Tongue (tissue), 2 donors: ENCODE data around the gene GALNT14. TPM values are rescaled to one million over a fixed set of nuclear protein-coding genes. Genes with fewer than 3 reads are reported as not detected.
A peak's percentile ranks its signal among the peaks of the same experiment; 100 is the strongest.

ENCODE experiments used
- DNase-seq: peaks from one replicate; pipeline ENCODE4 v3.0.0-alpha.2; 2015
- total RNA-seq: library from RNA; depleted of rRNA; stranded (reverse); fragments of >200 nt; gene quantifications from one replicate; pipeline ENCODE4 v1.2.3, GENCODE V29; 2014

GALNT14 gene
- total RNA-seq, 1 donor from 2014 or later = 5.6 TPM

DNA sequence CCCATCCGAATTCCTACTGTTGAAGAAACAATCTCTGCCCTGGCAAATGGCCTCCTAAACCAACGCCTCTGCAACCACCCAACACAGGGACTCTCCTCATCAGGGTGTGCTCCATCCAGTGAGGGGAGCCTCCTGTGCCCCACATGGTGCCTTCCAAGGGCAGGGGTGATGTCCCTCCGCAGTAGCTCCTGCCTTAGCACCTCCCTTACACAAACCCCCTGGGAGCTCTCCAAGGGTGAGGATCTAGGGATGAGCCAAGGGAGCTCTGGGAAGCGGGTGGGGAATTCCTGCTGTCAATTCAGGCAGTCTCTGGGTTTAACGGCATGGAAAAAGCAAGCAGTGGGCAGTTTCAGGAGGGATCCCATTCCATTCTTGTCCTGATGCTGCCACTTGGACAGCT lies 3.8 kb downstream of the GALNT14 start:
- DNase-seq = no peak

- DNase-seq = no peak
Observed at GRCh38 chr2:31132786-31133185, 5.5 kb downstream of the GALNT14 start.

DNA sequence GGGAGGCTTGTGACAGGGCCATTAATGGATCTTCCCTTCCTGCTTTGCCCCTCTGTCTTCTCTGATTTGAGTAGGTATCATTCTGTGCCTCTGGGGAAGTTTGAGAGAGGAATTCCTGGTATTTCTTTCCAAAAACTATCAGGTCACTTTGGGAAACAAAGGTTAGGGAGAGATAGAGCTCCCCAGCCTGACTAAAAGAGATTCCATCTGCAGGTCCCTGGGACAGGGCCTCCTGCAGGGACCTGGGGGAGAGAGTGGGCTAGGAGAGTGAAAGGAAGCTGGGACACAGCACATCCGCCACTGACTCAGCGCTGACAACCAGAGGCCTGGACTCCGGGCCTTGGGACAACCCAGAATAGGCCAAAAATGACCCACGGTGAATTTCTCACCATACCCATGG lies 6.4 kb downstream of the GALNT14 start:
- no peak for DNase-seq

DNA sequence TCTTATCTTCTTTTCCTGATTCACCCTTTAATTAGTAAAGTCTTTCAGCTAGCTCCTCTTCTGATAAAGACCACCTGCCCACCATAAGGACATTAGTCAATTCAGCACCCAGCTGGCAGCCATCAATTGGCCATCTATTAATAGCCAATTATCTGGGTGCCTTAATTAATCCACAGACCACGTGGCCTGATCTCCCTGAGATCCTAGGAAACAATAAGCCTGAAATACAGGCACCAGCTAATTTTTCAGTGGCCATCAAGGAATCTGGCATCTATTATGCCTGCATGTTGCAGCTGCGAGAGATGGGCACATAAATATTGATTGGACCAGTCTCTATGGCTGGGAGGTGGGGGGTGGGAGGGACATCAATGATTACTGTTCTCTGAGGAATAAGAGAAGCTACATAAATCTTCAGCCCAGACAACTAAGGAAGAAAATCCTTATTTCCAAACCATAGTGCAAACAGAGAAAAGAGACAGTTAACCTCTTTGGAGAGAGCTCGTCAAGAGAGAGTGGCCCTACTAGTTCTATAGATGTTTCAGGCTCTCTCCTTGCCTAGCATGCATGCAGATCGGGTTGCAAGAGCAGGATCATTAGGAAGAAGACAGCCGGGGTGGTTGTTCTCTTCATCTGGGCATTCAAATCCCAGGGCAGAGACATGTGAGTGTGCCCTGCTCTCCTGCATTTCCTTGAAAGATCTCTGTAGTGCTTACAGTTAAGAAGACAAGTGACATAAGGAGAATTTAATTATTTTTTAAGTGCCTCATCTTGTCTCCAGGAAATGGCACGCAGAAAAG lies 8.7 kb downstream of the GALNT14 start:
- peak; percentile 16 for DNase-seq

DNA sequence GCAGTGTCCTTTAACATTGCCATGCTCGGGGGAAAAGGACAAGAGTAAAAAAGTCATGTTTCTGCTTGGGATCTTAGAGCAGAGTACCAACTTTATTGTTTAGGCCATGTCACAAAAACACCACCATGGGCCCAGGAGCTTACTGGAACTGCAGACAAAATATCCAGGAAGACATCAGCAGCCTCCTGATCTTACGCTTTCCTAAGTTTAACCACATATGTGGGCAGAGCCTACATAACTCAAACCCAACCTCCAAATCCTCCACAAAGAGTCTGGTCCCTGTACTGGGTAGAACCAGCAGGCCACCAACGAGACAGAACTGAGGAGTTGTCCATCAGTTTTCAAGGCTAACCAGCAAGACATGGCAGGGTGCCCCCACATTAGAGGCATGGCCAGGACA lies 10.3 kb downstream of the GALNT14 start:
- DNase-seq = no peak

DNA sequence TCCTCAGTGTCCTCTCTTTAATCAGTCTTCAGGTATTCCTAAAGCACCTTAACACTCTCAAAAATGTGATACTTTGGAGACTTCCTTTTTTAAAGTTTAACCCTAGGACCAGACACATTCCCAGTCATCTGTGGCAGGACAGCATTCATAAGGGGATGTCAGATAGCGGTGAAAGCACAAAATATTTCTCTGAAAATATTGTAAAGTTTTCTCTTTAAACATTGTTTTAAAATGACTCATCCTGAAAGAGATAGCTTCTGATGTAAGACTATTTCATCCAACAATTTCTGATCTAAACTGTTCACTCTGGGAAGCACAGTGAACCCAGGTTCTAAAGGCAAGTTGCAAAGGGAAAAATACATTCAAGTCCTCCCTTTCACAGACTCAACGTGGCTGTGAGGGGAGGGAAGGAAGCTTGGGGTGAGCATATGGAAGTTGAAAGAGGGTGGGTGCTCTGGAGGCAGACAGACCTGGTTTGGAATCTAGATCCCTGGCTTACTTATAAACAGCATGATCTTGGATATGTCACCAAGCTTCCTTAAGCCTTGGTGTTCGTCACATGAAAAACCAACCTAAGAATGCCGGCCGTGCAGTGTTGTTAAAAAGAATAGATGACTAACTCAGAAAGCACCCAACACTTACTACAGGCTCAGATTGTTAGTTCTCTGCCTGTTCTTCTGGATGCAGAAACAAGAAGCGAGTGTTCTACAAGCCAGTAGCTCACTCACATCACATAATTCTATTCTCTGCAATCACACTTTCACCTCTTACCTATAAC lies 12.1 kb downstream of the GALNT14 start:
- no peak for DNase-seq

DNA sequence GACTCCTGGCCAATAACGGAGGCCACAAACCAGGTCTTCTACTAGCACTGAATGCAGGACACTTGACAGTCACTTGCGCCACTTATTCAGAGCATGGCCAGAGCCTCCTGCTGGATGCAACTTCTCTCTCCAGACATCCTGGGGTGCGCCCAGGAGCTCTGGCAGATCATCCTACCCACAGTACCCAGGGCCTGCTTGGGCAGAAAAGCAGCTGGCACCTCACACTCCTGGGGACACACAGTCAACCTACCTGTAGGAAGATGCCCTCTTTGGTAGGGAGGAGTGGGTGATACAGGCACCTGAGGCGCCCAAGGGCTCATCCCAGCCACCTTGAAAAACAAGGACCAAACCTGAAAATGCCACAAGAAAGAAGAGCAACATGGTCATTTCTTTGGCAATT lies 13.3 kb downstream of the GALNT14 start:
- DNase-seq = no peak

GRCh38 chr2:31122133-31122532 lies 16.1 kb downstream of the GALNT14 start:
- DNase-seq = no peak

- no peak for DNase-seq
Observed at GRCh38 chr2:31113765-31114164, 24.5 kb downstream of the GALNT14 start.

DNA sequence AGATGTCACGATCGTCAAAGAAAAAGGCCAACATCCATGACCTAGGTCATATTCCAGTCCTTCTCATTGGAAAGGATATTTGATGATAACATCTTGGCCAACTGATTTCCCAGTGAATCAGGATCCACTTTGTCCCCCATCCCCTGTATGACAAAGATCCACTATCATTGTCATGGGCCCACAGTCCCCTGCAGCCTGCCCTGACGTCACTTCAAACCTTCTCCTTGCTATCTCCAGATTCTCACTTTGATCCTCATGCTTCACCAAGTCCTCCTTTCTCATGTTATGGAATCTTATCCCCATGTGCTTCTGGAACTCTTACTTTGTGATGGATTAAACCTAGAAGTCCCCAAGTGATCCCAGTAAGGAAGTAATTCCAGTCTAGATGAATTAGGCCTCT lies 25.7 kb downstream of the GALNT14 start:
- DNase-seq = no peak

DNA sequence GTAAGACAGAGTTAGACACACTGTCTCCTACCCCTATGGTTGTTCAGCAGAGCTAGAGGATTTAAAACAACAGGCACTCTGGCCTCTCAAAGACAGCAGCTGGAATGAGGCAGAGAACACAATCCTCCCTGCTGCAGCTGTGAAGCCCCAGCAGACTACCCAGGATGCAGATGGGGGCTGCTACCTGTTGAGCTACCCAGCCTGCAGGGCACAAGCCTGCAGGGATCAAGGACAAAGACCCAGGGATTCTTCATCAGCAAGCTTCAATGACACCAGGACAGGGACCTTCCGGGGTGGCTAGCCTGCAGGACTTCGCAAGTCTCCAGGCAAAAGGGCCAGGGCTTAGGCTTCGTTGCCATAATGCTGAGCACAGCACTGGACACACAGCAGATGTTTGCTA lies 27.2 kb downstream of the GALNT14 start:
- peak; percentile 11 for DNase-seq

DNA sequence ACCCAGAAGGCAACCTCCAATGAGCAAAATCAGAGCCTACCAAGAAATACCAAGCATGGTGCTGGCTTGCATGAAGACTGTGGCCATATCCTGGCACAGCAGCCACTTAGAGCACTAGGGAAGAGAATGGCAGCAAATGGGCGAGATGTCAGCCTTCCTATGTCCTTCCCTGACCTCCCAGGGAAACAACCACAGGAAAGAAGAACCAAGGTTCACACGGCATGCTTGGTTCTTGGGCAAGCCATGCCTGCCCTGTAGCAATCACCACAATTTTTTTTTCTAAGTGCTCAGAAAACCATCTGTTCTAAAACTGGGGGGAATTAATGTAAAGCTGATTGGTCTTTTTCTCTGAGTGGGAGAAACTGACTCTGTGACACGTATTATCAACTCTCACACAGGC lies 27.8 kb downstream of the GALNT14 start:
- no peak for DNase-seq

DNA sequence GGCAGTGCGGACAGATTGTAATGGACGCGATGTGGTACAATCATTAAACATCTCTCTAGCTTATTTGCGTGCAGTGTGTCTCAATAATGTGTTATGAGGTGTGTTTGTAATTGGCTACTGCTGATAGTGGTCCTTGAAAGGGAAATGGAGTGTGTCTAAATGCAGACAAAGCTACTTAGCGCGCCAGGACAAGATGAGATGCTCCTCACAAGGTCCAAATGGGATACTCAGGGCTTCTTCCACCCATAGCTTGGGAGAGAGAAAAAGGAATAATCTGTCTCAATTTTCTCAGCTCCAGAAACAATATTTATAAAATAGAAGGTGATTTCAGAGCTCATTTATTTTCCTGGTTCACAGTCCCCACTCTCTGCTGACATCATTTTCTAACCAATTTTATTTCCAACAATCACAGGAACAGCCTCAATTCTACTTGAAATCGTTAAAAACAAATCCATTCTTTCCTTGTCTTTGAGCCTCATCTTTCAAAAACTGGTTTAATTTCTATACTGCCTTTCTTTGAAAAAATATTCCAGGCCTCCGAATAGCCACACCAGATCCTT lies 28.5 kb downstream of the GALNT14 start:
- DNase-seq = no peak

- peak; percentile 59 for DNase-seq
Observed at GRCh38 chr2:31108561-31109286, 29.5 kb downstream of the GALNT14 start.

DNA sequence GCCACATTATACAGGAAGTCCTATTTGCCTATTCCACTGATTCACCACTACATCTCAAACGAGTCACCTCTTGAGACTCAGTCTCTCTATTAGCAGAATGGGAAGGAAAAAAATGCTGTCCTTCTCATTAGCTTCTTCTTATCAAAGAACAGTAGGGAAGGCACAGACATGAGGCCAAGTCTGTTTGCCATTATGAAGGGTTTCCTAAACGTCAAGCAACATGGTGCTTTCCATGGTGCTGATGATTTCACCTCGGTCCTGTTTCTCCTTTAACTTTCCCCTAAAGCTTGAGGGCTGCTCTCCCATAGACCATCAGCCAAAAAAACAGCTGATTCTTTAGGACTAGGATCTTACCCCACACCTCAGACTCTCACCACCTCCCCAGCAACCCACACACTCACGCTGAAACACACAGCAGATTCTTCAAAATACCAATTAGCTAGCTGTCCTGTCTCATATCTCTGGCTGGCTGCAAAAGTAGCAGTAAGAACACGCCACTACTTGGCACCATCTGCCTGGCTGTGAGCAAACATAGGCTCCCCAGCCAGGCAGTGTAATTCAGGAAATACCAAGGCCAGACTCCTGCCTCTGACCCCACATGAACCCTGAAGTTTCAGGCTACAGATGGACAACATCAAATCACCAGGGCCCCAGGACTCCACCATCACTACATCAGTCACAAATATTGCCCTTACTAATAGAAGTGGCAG lies 30.5 kb downstream of the GALNT14 start:
- peak; percentile 30 for DNase-seq

- DNase-seq = no peak
Observed at GRCh38 chr2:31101701-31102100, 36.5 kb downstream of the GALNT14 start.

DNA sequence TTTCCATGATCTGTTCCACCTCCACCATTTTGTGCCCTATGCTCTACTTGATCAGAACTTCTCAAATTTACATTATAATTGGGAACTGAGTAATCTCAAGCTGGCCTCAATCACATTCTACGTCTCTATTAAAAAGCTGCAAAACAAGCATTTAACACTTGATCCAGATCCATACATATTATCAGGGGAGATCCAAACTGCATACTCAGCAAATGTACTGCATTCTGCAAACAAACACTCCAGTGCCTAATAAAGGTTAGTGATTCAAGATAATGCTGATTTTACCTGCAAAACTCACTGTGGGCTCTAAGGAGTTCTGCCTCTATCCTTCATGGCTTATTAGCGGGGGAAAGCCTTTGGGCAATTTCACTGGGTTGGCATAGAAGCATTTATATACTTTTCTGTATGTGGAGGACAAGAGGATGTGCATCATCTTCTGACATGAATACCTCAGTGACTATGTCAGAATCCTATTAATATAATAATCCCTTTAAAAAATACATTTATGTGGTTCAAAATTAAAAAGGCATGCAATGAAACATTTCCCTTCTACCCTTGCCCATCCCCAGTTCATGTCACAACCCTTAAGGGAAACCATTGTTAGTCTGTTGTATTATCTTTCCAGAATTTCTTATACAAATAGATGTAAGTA lies 40.2 kb downstream of the GALNT14 start:
- no peak for DNase-seq

- no peak for DNase-seq
Observed at GRCh38 chr2:31090188-31090587, 48.1 kb downstream of the GALNT14 start.

GRCh38 chr2:31089645-31090044 lies 48.6 kb downstream of the GALNT14 start:
- DNase-seq = no peak

DNA sequence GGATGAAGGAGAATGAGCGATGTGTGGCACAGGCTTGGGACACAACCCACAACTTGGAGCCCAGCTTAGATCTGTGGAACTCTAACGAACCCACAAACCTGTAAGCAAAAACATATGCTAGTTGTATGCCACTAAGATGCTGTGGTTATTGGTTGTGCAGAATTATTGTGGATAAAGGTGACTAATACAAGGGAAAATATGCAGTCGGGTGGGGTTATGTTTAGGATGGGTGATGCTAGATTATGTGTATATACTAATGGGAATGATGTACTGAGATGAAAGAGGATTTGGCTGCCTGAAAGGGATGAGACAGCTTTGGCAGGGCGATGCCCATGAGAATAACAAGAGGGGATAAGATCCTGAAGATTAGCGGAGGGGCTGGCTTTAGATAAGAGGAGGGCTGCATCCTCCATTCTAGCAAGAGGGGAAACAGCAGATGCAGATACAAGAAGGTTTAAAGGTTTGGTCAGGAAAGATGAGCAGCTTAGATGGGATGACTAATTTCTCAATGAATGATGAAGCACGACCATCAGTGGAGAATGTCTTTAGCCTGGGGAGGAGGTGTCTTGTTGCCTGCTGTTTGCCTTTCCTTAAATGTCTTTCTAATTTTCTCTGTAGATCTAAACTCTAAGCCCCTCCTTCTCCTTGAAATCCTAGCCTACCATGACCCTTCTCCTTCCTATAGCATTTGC lies 49.6 kb downstream of the GALNT14 start:
- no peak for DNase-seq

DNA sequence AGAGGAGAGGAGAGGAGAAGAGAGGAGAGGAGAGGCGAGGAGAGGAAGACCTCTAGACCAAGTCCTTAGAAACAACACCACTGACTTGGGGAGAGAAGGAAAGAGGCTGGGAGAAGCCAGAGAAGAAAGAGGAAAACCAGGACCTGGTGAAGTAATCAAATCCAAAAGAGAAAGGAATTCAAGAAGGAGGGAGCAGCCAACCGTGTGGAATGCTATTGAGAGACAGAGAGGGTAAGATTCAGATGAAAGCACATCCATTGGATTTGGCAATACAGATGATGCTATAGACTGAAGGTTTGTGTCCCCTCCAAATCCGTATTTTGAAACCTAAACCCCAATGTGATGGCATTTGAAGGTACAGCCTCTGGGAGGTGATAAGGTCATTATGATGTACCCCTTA lies 50.7 kb downstream of the GALNT14 start:
- no peak for DNase-seq
